Activated CD4-positive, alpha-beta T cell treated with anti-CD3 and anti-CD28 coated beads for 48 hours (primary cell): ENCODE results near the gene MRPS27.

ENCODE experiments used
- DNase-seq: peaks from one replicate; pipeline ENCODE4 v3.0.0-alpha.2; 2020

MRPS27 gene

GRCh38 chr5:72286798-72287197 lies 33.2 kb downstream of the MRPS27 start:
- DNase-seq, result no peak

GRCh38 chr5:72285424-72285821 lies 34.6 kb downstream of the MRPS27 start:
- DNase-seq, result no peak

- no peak for DNase-seq
Observed at GRCh38 chr5:72284559-72285423, 35.2 kb downstream of the MRPS27 start.

- DNase-seq, result no peak
Observed at GRCh38 chr5:72283358-72283757, 36.7 kb downstream of the MRPS27 start.

GRCh38 chr5:72282878-72283277 lies 37.2 kb downstream of the MRPS27 start:
- no peak for DNase-seq

- no peak for DNase-seq
Observed at GRCh38 chr5:72281764-72282499, 38.1 kb downstream of the MRPS27 start.

GRCh38 chr5:72281430-72281763 lies 38.6 kb downstream of the MRPS27 start:
- DNase-seq, result no peak

GRCh38 chr5:72280581-72281069 lies 39.4 kb downstream of the MRPS27 start:
- DNase-seq, result no peak

- no peak for DNase-seq
Observed at GRCh38 chr5:72276219-72276752, 43.8 kb downstream of the MRPS27 start.

GRCh38 chr5:72273547-72273946 lies 46.5 kb downstream of the MRPS27 start:
- DNase-seq, result no peak

- no peak for DNase-seq
Observed at GRCh38 chr5:72272398-72272797, 47.6 kb downstream of the MRPS27 start.

- no peak for DNase-seq
Observed at GRCh38 chr5:72271702-72272101, 48.3 kb downstream of the MRPS27 start.

GRCh38 chr5:72270037-72270436 lies 50.0 kb downstream of the MRPS27 start:
- no peak for DNase-seq

- no peak for DNase-seq
Observed at GRCh38 chr5:72269411-72269780, 50.6 kb downstream of the MRPS27 start.

- DNase-seq, result peak; percentile 53
Observed at GRCh38 chr5:72268753-72269410, 51.2 kb downstream of the MRPS27 start.

- no peak for DNase-seq
Observed at GRCh38 chr5:72268260-72268659, 51.8 kb downstream of the MRPS27 start.

GRCh38 chr5:72267685-72268084 lies 52.4 kb downstream of the MRPS27 start:
- DNase-seq, result no peak

- DNase-seq, result no peak
Observed at GRCh38 chr5:72266862-72267261, 53.2 kb downstream of the MRPS27 start.

GRCh38 chr5:72265032-72265877 lies 54.8 kb downstream of the MRPS27 start:
- DNase-seq, result no peak

GRCh38 chr5:72256536-72256935 lies 63.5 kb downstream of the MRPS27 start:
- DNase-seq, result no peak

GRCh38 chr5:72255670-72256069 lies 64.4 kb downstream of the MRPS27 start:
- no peak for DNase-seq

- no peak for DNase-seq
Observed at GRCh38 chr5:72255237-72255636, 64.8 kb downstream of the MRPS27 start.
